LNCaP clone FGC (cell line): ENCODE data around the gene SLC2A4RG.

ENCODE experiments used
- DNase-seq: peaks from one replicate; pipeline ENCODE4 v3.0.0-alpha.2; 2011; ENCODE audit warnings: low read depth
- H3K4me3 ChIP-seq: 2 replicates; pipeline ENCODE4 v1.5.1; 2011; ENCODE audit warnings: mild to moderate bottlenecking, low read depth, low read length, control low read depth
- TF ChIP-seq, protein P1 (sequence below): IDR thresholded peaks from 2 replicates; pipeline ENCODE4 v1.5.1; 2012; ENCODE audit warnings: mild to moderate bottlenecking; ENCODE audit not compliant: control insufficient read depth, insufficient read depth; ENCODE audit errors: extremely low read depth

SLC2A4RG gene

DNA sequence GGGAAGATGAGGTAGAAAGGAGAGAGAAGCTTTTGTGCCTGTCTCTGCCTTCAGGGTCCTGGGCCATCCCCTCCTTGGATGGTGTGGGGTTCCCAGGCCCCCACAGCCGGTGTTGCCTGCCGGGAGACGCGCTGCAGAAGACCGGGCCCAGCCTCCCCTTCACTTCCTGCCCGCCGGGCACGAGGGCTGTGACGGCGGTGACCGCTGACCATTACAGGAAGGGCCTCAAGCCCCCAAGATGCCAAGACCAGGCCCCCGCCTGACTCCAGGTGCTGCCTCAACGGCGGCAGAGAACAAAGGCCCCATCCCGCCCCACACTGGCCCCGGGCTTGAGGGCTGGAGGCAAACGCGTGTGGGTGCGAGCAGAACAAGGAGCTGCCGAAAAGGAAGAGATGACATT is 53.3 kb downstream of the SLC2A4RG start:
- TF ChIP-seq, protein P1, sequence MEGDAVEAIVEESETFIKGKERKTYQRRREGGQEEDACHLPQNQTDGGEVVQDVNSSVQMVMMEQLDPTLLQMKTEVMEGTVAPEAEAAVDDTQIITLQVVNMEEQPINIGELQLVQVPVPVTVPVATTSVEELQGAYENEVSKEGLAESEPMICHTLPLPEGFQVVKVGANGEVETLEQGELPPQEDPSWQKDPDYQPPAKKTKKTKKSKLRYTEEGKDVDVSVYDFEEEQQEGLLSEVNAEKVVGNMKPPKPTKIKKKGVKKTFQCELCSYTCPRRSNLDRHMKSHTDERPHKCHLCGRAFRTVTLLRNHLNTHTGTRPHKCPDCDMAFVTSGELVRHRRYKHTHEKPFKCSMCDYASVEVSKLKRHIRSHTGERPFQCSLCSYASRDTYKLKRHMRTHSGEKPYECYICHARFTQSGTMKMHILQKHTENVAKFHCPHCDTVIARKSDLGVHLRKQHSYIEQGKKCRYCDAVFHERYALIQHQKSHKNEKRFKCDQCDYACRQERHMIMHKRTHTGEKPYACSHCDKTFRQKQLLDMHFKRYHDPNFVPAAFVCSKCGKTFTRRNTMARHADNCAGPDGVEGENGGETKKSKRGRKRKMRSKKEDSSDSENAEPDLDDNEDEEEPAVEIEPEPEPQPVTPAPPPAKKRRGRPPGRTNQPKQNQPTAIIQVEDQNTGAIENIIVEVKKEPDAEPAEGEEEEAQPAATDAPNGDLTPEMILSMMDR, result no peak
- DNase-seq, result no peak
- no peak overlapping the region for H3K4me3 ChIP-seq
